H9 (cell line): ENCODE data around the gene CFL1. TPM values are rescaled to one million over a fixed set of nuclear protein-coding genes. Genes with fewer than 3 reads are reported as not detected.

Experiments
- DNase-seq: peaks from one replicate; pipeline ENCODE4 v3.0.0-alpha.2; 2017
- H2AFZ ChIP-seq: one replicate; pipeline ENCODE4 v1.6.1; 2013; ENCODE audit warnings: mild to moderate bottlenecking, low read length, control low read depth, moderate library complexity
- H2AK5ac ChIP-seq: 2 replicates; pipeline ENCODE4 v1.6.1; 2013; ENCODE audit warnings: low read length, control low read depth, mixed read lengths; ENCODE audit not compliant: insufficient read length
- H2BK120ac ChIP-seq: one replicate; pipeline ENCODE4 v1.6.1; 2013; ENCODE audit warnings: low read depth, mild to moderate bottlenecking, low read length, control low read depth, inconsistent platforms; ENCODE audit not compliant: poor library complexity, severe bottlenecking
- H2BK12ac ChIP-seq: 2 replicates; pipeline ENCODE4 v1.6.1; 2013; ENCODE audit warnings: low read length, control low read depth, mixed read lengths, low read depth; ENCODE audit not compliant: insufficient read length
- H2BK15ac ChIP-seq: 2 replicates; pipeline ENCODE4 v1.6.1; 2013; ENCODE audit warnings: low read depth, low read length, control low read depth
- H2BK20ac ChIP-seq: one replicate; pipeline ENCODE4 v1.6.1; 2013; ENCODE audit warnings: low read depth, mild to moderate bottlenecking, low read length, control low read depth, inconsistent platforms; ENCODE audit not compliant: poor library complexity, severe bottlenecking
- H2BK5ac ChIP-seq: 2 replicates; pipeline ENCODE4 v1.6.1; 2013; ENCODE audit warnings: low read length, control low read depth, mixed read lengths; ENCODE audit not compliant: insufficient read length
- H3K14ac ChIP-seq: 2 replicates; pipeline ENCODE4 v1.6.1; 2013; ENCODE audit warnings: low read length, control low read depth; ENCODE audit not compliant: insufficient read depth
- H3K18ac ChIP-seq: 2 replicates; pipeline ENCODE4 v1.6.1; 2013; ENCODE audit warnings: low read depth, mild to moderate bottlenecking, mixed read lengths, low read length, control low read depth; ENCODE audit not compliant: insufficient read length
- H3K23ac ChIP-seq: 2 replicates; pipeline ENCODE4 v1.6.1; 2013; ENCODE audit warnings: low read length, control low read depth, mixed read lengths, low read depth; ENCODE audit not compliant: insufficient read length
- H3K23me2 ChIP-seq: 2 replicates; pipeline ENCODE4 v1.6.1; 2013; ENCODE audit warnings: low read depth, mild to moderate bottlenecking, mixed read lengths, low read length, control low read depth; ENCODE audit not compliant: insufficient read length, poor library complexity, severe bottlenecking
- H3K27ac ChIP-seq: 2 replicates; pipeline ENCODE4 v1.5.1; 2013; ENCODE audit warnings: low read length, control low read depth, mixed read lengths, low read depth; ENCODE audit not compliant: insufficient read length
- H3K27me3 ChIP-seq: 2 replicates; pipeline ENCODE4 v1.6.1; 2013; ENCODE audit warnings: low read length, control low read depth, inconsistent platforms; ENCODE audit not compliant: insufficient read depth
- H3K4ac ChIP-seq: 2 replicates; pipeline ENCODE4 v1.6.1; 2013; ENCODE audit warnings: low read depth, mild to moderate bottlenecking, control low read depth, inconsistent platforms, low read length, moderate library complexity
- H3K4me1 ChIP-seq: 2 replicates; pipeline ENCODE4 v1.6.1; 2013; ENCODE audit warnings: low read length, control low read depth, inconsistent platforms; ENCODE audit not compliant: insufficient read depth
- H3K4me2 ChIP-seq: 2 replicates; pipeline ENCODE4 v1.6.1; 2013; ENCODE audit warnings: low read length, control low read depth, mixed read lengths; ENCODE audit not compliant: insufficient read length, insufficient read depth
- H3K56ac ChIP-seq: 2 replicates; pipeline ENCODE4 v1.6.1; 2013; ENCODE audit warnings: low read depth, mild to moderate bottlenecking, mixed read lengths, low read length, control low read depth; ENCODE audit not compliant: insufficient read length
- H3K79me1 ChIP-seq: 2 replicates; pipeline ENCODE4 v1.6.1; 2013; ENCODE audit warnings: low read depth, mild to moderate bottlenecking, moderate library complexity, low read length, control low read depth, inconsistent platforms; ENCODE audit not compliant: insufficient read depth, poor library complexity, severe bottlenecking
- H3K79me2 ChIP-seq: 2 replicates; pipeline ENCODE4 v1.6.1; 2013; ENCODE audit warnings: low read length, control low read depth, inconsistent platforms; ENCODE audit not compliant: insufficient read depth
- H3K9ac ChIP-seq: 2 replicates; pipeline ENCODE4 v1.6.1; 2013; ENCODE audit warnings: low read length, control low read depth, mixed read lengths; ENCODE audit not compliant: insufficient read length; ENCODE audit errors: extremely low read depth
- H3K9me3 ChIP-seq: one replicate; pipeline ENCODE4 v1.6.1; 2013; ENCODE audit warnings: low read depth, low read length, inconsistent platforms; ENCODE audit not compliant: control insufficient read depth
- H3T11ph ChIP-seq: one replicate; pipeline ENCODE4 v1.6.1; 2013; ENCODE audit warnings: mild to moderate bottlenecking, low read length, control low read depth, inconsistent platforms
- H4K20me1 ChIP-seq: one replicate; pipeline ENCODE4 v1.6.1; 2013; ENCODE audit not compliant: control insufficient read depth, insufficient read length, insufficient read depth
- H4K5ac ChIP-seq: 2 replicates; pipeline ENCODE4 v1.6.1; 2013; ENCODE audit warnings: low read depth, mild to moderate bottlenecking, mixed read lengths, low read length, control low read depth; ENCODE audit not compliant: insufficient read length
- H4K8ac ChIP-seq: replicated peaks from 2 replicates; pipeline ENCODE4 v1.6.1; 2013; ENCODE audit warnings: low read length, control low read depth, mixed read lengths, low read depth; ENCODE audit not compliant: insufficient read length
- H4K91ac ChIP-seq: 2 replicates; pipeline ENCODE4 v1.6.1; 2013; ENCODE audit warnings: low read depth, mild to moderate bottlenecking, moderate library complexity, mixed read lengths, low read length, control low read depth; ENCODE audit not compliant: insufficient read length
- H3K27ac Mint-ChIP-seq, 3 experiments: 2 replicates in 2 of 3; 3 replicates in 1 of 3; pipeline ENCODE4 v1.8.0; 2020 to 2021; ENCODE audit warnings: mixed read lengths in 3 of 3, mild to moderate bottlenecking in 1 of 3, moderate library complexity in 1 of 3
- H3K27me3 Mint-ChIP-seq: 2 replicates; pipeline ENCODE4 v1.8.0; 2021; ENCODE audit warnings: low read depth, mild to moderate bottlenecking, moderate library complexity, mixed read lengths
- H3K36me3 Mint-ChIP-seq, 3 experiments: 2 replicates in 2 of 3; 3 replicates in 1 of 3; pipeline ENCODE4 v1.8.0; 2020 to 2021; ENCODE audit warnings: low read depth in 3 of 3, mixed read lengths in 3 of 3; ENCODE audit not compliant: insufficient read depth in 1 of 3
- H3K4me1 Mint-ChIP-seq, 2 experiments: 2 replicates each; pipeline ENCODE4 v1.8.0; 2020; ENCODE audit warnings: mixed read lengths in 2 of 2
- H3K4me3 Mint-ChIP-seq, 2 experiments: 2 replicates in 1 of 2; 3 replicates in 1 of 2; pipeline ENCODE4 v1.8.0; 2020 to 2021; ENCODE audit warnings: mild to moderate bottlenecking in 2 of 2, mixed read lengths in 2 of 2, moderate library complexity in 1 of 2
- H3K9me3 Mint-ChIP-seq, 2 experiments: 2 replicates in 1 of 2; 3 replicates in 1 of 2; pipeline ENCODE4 v1.8.0; 2020; ENCODE audit warnings: mild to moderate bottlenecking in 2 of 2, mixed read lengths in 2 of 2, moderate library complexity in 1 of 2
- CTCF ChIP-seq: fragments of 200-600 bp; sonication (generic); conservative IDR thresholded peaks from 3 replicates; pipeline ENCODE4 v1.8.0; 2021; ENCODE audit warnings: antibody characterized with exemption, mild to moderate bottlenecking
- WGBS: extraction: QIAGEN DNeasy Blood & Tissue Kit; methylation state at CpG from one replicate; pipeline ENCODE4 v1.1.7; 2013; ENCODE audit warnings: missing lambda C conversion rate, low lambda C conversion rate, mixed read lengths; ENCODE audit not compliant: insufficient read length; ENCODE audit errors: extremely low coverage; 5-methylcytosine and 5-hydroxymethylcytosine counted together
- total RNA-seq: library from RNA; stranded (reverse); gene quantifications from 2 replicates; pipeline ENCODE4 v1.2.1, GENCODE V29; 2021

The CFL1 gene
- total RNA-seq, 1 experiment from 2014 or later = 1,107 TPM

- Mint-ChIP-seq H3K27ac (no peak overlapping the region), H3K9me3 (no peaks in the 10 kb centered on the region), H3K4me1 (no peaks in the 10 kb centered on the region), H3K27me3 (peaks cover 11% of the 10 kb centered on the region), H3K36me3 (no peaks in the 10 kb centered on the region), H3K4me3 (no peak overlapping the region)
- H3K23ac ChIP-seq = no peak overlapping the region
- H2BK15ac ChIP-seq = no peak overlapping the region
- no peak overlapping the region for H3K4ac ChIP-seq
- H2AFZ ChIP-seq = no peak overlapping the region
- H3K79me2 ChIP-seq = no peaks in the 10 kb centered on the region
- no peak overlapping the region for H4K8ac ChIP-seq
- no peak overlapping the region for H4K91ac ChIP-seq
- H3K9ac ChIP-seq = no peak overlapping the region
- no peaks in the 10 kb centered on the region for H3K9me3 ChIP-seq
- DNase-seq = no peak
- H4K5ac ChIP-seq = no peak overlapping the region
- no CpG with 5 or more reads among the region's 3 CpGs for WGBS
- no peak for TF ChIP-seq CTCF
- H2AK5ac ChIP-seq = no peak overlapping the region
- no peak overlapping the region for H3K14ac ChIP-seq
- H3K79me1 ChIP-seq = no peaks in the 10 kb centered on the region
- H3K27ac ChIP-seq = no peak overlapping the region
- H3K56ac ChIP-seq = no peak overlapping the region
- no peaks in the 10 kb centered on the region for H3K23me2 ChIP-seq
- H3K4me2 ChIP-seq = no peak overlapping the region
- H3K18ac ChIP-seq = no peak overlapping the region
- no peak overlapping the region for H2BK12ac ChIP-seq
- no peak overlapping the region for H2BK120ac ChIP-seq
- H3K4me1 ChIP-seq = no peaks in the 10 kb centered on the region
- no peak overlapping the region for H2BK5ac ChIP-seq
- no peaks in the 10 kb centered on the region for H3K27me3 ChIP-seq
- H2BK20ac ChIP-seq = no peak overlapping the region
- no peak overlapping the region for H3T11ph ChIP-seq
- H4K20me1 ChIP-seq = no peaks in the 10 kb centered on the region
Measured at GRCh38 chr11:65843811-65844210, 14.2 kb downstream of the CFL1 start.
